HepG2 (cell line): ENCODE data around the gene FTCD. TPM values are rescaled to one million over a fixed set of nuclear protein-coding genes. Genes with fewer than 3 reads are reported as not detected.

Source experiments
- ATAC-seq: fragments of 200-7000 bp; cut with Tn5 transposase; 3 replicates; pipeline ENCODE4 v1.9.1; 2020; ENCODE audit warnings: mild to moderate bottlenecking, moderate library complexity
- BruUV-seq: library from RNA; stranded (reverse); fragments of 400-500 nt; replicated peaks from 2 replicates; lab custom pipeline; 2021; lab: Mats Ljungman, UMichigan
- CTCF ChIA-PET: fragments of 300-600 bp; formaldehyde crosslinking; extraction: SDS; loops from one replicate; lab custom pipeline; 2021; ENCODE audit warnings: low total read pairs, inconsistent platforms, low intra/inter-chr PET ratio; lab: Yijun Ruan, JAX
- POLR2A ChIA-PET: fragments of 350-600 bp; sonication (Branson Sonifier 250); formaldehyde crosslinking; loops from one replicate; lab custom pipeline; 2020; ENCODE audit warnings: antibody characterized with exemption, inconsistent platforms; lab: Yijun Ruan, JAX
- DNase-seq: peaks from one replicate; pipeline ENCODE4 v3.0.0-alpha.2; 2015; ENCODE audit warnings: low spot score
- FAIRE-seq: peaks from 3 replicates; lab custom pipeline; 2011; peaks lifted over from hg19 to GRCh38; lab: Jason Lieb, UNC
- H2AFZ ChIP-seq: one replicate; pipeline ENCODE4 v1.6.1; 2011; ENCODE audit warnings: low read length, inconsistent platforms
- H3K27ac ChIP-seq: fragments of 300-600 bp; 3 replicates; pipeline ENCODE4 v1.8.0; 2011; ENCODE audit warnings: mixed run types, mild to moderate bottlenecking, mixed read lengths, low read length, inconsistent platforms; ENCODE audit not compliant: insufficient read depth; ENCODE audit errors: extremely low read length
- H3K27me3 ChIP-seq, 2 experiments: fragments of 200-600 bp in 1 of 2; 2 replicates in 1 of 2; 3 replicates in 1 of 2; pipeline versions ENCODE4 v1.6.0 to v1.8.0; 2011; ENCODE audit warnings: low read length in 2 of 2, mild to moderate bottlenecking in 2 of 2, moderate library complexity in 2 of 2, inconsistent platforms in 1 of 2; ENCODE audit not compliant: insufficient read depth in 2 of 2, control insufficient read depth in 1 of 2
- H3K36me3 ChIP-seq, 2 experiments: fragments of 200-600 bp in 1 of 2; replicated peaks in 1 of 2; 2 replicates in 1 of 2; 3 replicates in 1 of 2; pipeline versions ENCODE4 v1.5.1 to v1.8.0; 2011; ENCODE audit warnings: low read length in 2 of 2, inconsistent platforms in 1 of 2; ENCODE audit not compliant: insufficient read depth in 2 of 2, control insufficient read depth in 1 of 2
- H3K4me1 ChIP-seq: 2 replicates; pipeline ENCODE4 v1.5.1; 2012; ENCODE audit warnings: low read length, inconsistent platforms; ENCODE audit not compliant: insufficient read depth
- H3K4me2 ChIP-seq: 2 replicates; pipeline ENCODE4 v1.6.0; 2011; ENCODE audit warnings: low read depth, low read length, inconsistent platforms
- H3K4me3 ChIP-seq, 3 experiments: fragments of 200-600 bp in 1 of 3; sonication (generic), shearing (Covaris generic) in 1 of 3; replicated peaks in 1 of 3; 2 replicates each; pipeline ENCODE4 v1.5.1; 2011 to 2016; ENCODE audit warnings: low read length in 3 of 3, inconsistent platforms in 2 of 3, low read depth in 2 of 3, mild to moderate bottlenecking in 2 of 3, control low read depth in 1 of 3, mixed read lengths in 1 of 3; ENCODE audit not compliant: insufficient read depth in 1 of 3
- H3K79me2 ChIP-seq: one replicate; pipeline ENCODE4 v1.6.1; 2011; ENCODE audit warnings: low read length, inconsistent platforms; ENCODE audit not compliant: insufficient read depth
- H3K9ac ChIP-seq: 2 replicates; pipeline ENCODE4 v1.6.0; 2011; ENCODE audit warnings: mild to moderate bottlenecking, low read depth, low read length, inconsistent platforms; ENCODE audit not compliant: insufficient read depth
- H3K9me3 ChIP-seq: 2 replicates; pipeline ENCODE4 v1.5.1; 2012; ENCODE audit warnings: mild to moderate bottlenecking, low read length
- H4K20me1 ChIP-seq: 2 replicates; pipeline ENCODE4 v1.6.0; 2011; ENCODE audit warnings: inconsistent platforms, mild to moderate bottlenecking, low read length, moderate library complexity; ENCODE audit not compliant: insufficient read depth
- GPN1 ChIP-seq: sonication (generic); formaldehyde crosslinking; IDR thresholded peaks from 2 replicates; pipeline ENCODE4 v1.5.1; 2020; ENCODE audit warnings: missing genetic modification reagents, borderline replicate concordance
- LBX2 ChIP-seq: sonication (generic); formaldehyde crosslinking; IDR thresholded peaks from 2 replicates; pipeline ENCODE4 v1.5.0; 2020; ENCODE audit warnings: missing genetic modification reagents, mild to moderate bottlenecking, borderline replicate concordance
- MIER2 ChIP-seq: IDR thresholded peaks from 2 replicates; pipeline ENCODE4 v1.6.1; 2016; ENCODE audit warnings: missing biosample characterization, missing genetic modification reagents
- RAD51 ChIP-seq: fragments of 450-650 bp; IDR thresholded peaks from 2 replicates; pipeline ENCODE4 v1.6.1; 2016; ENCODE audit warnings: borderline replicate concordance
- SRSF4 ChIP-seq: fragments of 200-400 bp; formaldehyde crosslinking; IDR thresholded peaks from one replicate; pipeline ENCODE4 v1.6.1; 2018; ENCODE audit warnings: mild to moderate bottlenecking, low read depth, low read length, moderate library complexity; ENCODE audit not compliant: poor library complexity, severe bottlenecking
- TRIM24 ChIP-seq: sonication (generic); formaldehyde crosslinking; IDR thresholded peaks from 2 replicates; pipeline ENCODE4 v1.8.0; 2022; ENCODE audit warnings: mild to moderate bottlenecking, missing genetic modification reagents
- ZNF891 ChIP-seq: sonication (generic); formaldehyde crosslinking; IDR thresholded peaks from 2 replicates; pipeline ENCODE4 v1.5.0; 2020; ENCODE audit warnings: mild to moderate bottlenecking, missing genetic modification reagents
- WGBS: methylation state at CpG from one replicate; pipeline ENCODE4 v1.1.6; 2017; ENCODE audit warnings: low lambda C conversion rate; 5-methylcytosine and 5-hydroxymethylcytosine counted together
- in situ Hi-C: cut with HindIII; loops from 2 replicates; pipeline ENCODE4 v1.10.0; 2017; ENCODE audit warnings: low pct_unique_long_range_greater_than_20kb; ENCODE audit not compliant: extremely low pct_ligation_motif_present
- intact Hi-C: fragments of 100-400 bp; cut with micrococcal nuclease; formaldehyde crosslinking; loops from one replicate; pipeline ENCODE4 v1.10.0; 2022; ENCODE audit not compliant: unreplicated experiment
- polyA plus RNA-seq, 8 experiments: library from polyadenylated mRNA; depleted of rRNA in 3 of 8; stranded (reverse) in 7 of 8; unstranded in 1 of 8; fragments of >200 nt; fragmentation: Illumina TruSeq in 4 of 8; extraction: Trizol in 4 of 8; gene quantifications; 2 replicates each; pipeline versions ENCODE4 v1.2.1 to v1.2.3, GENCODE V29; 2011 to 2016; ENCODE audit warnings: low read depth in 4 of 8, missing spikeins in 1 of 8, mixed read lengths in 1 of 8; ENCODE audit not compliant: insufficient read depth in 1 of 8
- total RNA-seq, 5 experiments: library from RNA; depleted of rRNA; stranded (reverse); fragments of >200 nt; fragmentation: Illumina TruSeq; extraction: Trizol; gene quantifications; 2 replicates each; pipeline ENCODE4 v1.2.3, GENCODE V29; 2016; ENCODE audit warnings: low read depth in 1 of 5

Gene FTCD
- total and polyA plus RNA-seq, 2 of the 13 experiments (the other 11 are each of a cell fraction or from before 2014, with no cell fraction given) = 75.7 to 105 TPM

GRCh38 chr21:46127239-46128105 is 27.9 kb downstream of the FTCD start:
- no peak overlapping the region for H3K4me2 ChIP-seq
- intact Hi-C loops = no loop called here
- 78% methylated on average over 33 of the region's 40 CpGs for WGBS
- no peaks in the 10 kb centered on the region for H3K36me3 ChIP-seq
- DNase-seq (no peak), FAIRE-seq (no peak)
- CTCF ChIA-PET = no interaction called here
- H3K79me2 ChIP-seq = no peaks in the 10 kb centered on the region
- no TSS peak for BruUV-seq
- no peak overlapping the region for H3K9ac ChIP-seq
- POLR2A ChIA-PET = no interaction called here
- H3K4me1 ChIP-seq = no peaks in the 10 kb centered on the region
- in situ Hi-C loops = no loop called here
- no peak overlapping the region for H3K27ac ChIP-seq
- H3K4me3 ChIP-seq = no peak overlapping the region
- TF ChIP-seq MIER2 (no peak), LBX2 (CRISPR knock-in tag) (no peak), GPN1 (CRISPR knock-in tag) (no peak), RAD51 (peak; percentile 58; the same call in 1 of the 2 replicates), SRSF4 (no peak), TRIM24 (CRISPR knock-in tag) (no peak), ZNF891 (CRISPR knock-in tag) (no peak)
- TF ChIP-seq, all 625 proteins: peak for 1
- Histone ChIP-seq H3K27me3 (0 out of 5 replicates have a peak, but pooled peaks cover 0 to under 1% of the 10 kb centered on the region in 2 experiments), H2AFZ (no peak overlapping the region), H3K9me3 (no peaks in the 10 kb centered on the region), H4K20me1 (no peaks in the 10 kb centered on the region)
- no peak for ATAC-seq
